Smooth muscle cell (in vitro differentiated cells): ENCODE data around the gene NAP1L4. TPM values are rescaled to one million over a fixed set of nuclear protein-coding genes. Genes with fewer than 3 reads are reported as not detected.
A peak's percentile ranks its signal among the peaks of the same experiment; 100 is the strongest.

ENCODE experiments used
- DNase-seq: peaks from one replicate; lab custom pipeline; 2025; ENCODE audit not compliant: unreplicated experiment; lab: John Stamatoyannopoulos, UW
- H2AFZ ChIP-seq: fragments of 200-600 bp; sonication (generic); 2 replicates; pipeline ENCODE4 v1.6.0; 2016; ENCODE audit warnings: antibody characterized with exemption, low read depth, mild to moderate bottlenecking
- H3F3A ChIP-seq: fragments of 200-600 bp; sonication (generic); 2 replicates; pipeline ENCODE4 v1.6.0; 2017; ENCODE audit warnings: antibody characterized with exemption, low read depth
- H3K27ac ChIP-seq: fragments of 200-600 bp; sonication (generic); 2 replicates; pipeline ENCODE4 v1.5.1; 2016; ENCODE audit warnings: low read depth, mild to moderate bottlenecking
- H3K27me3 ChIP-seq: fragments of 200-600 bp; sonication (generic); 2 replicates; pipeline ENCODE4 v1.6.1; 2016; ENCODE audit warnings: low read depth, mild to moderate bottlenecking
- H3K36me3 ChIP-seq: fragments of 200-600 bp; sonication (generic); 2 replicates; pipeline ENCODE4 v1.5.1; 2016; ENCODE audit warnings: low read depth
- H3K4me1 ChIP-seq: fragments of 200-600 bp; sonication (generic); 2 replicates; pipeline ENCODE4 v1.5.1; 2016; ENCODE audit warnings: low read depth
- H3K4me2 ChIP-seq: fragments of 200-600 bp; sonication (generic); 2 replicates; pipeline ENCODE4 v1.6.0; 2016; ENCODE audit warnings: mild to moderate bottlenecking
- H3K4me3 ChIP-seq: fragments of 200-600 bp; sonication (generic); 2 replicates; pipeline ENCODE4 v1.5.1; 2016; ENCODE audit warnings: mild to moderate bottlenecking
- H3K79me2 ChIP-seq: fragments of 200-600 bp; sonication (generic); 2 replicates; pipeline ENCODE4 v1.6.0; 2016; ENCODE audit warnings: low read depth, mild to moderate bottlenecking
- H3K9ac ChIP-seq: fragments of 200-600 bp; sonication (generic); 2 replicates; pipeline ENCODE4 v1.6.0; 2016; ENCODE audit warnings: low read depth
- H3K9me3 ChIP-seq: fragments of 200-600 bp; sonication (generic); replicated peaks from 2 replicates; pipeline ENCODE4 v1.5.1; 2016; ENCODE audit warnings: low read depth
- H4K20me1 ChIP-seq: fragments of 200-600 bp; sonication (generic); 2 replicates; pipeline ENCODE4 v1.6.0; 2016; ENCODE audit warnings: low read depth
- CTCF ChIP-seq: fragments of 200-600 bp; sonication (generic); IDR thresholded peaks from 2 replicates; pipeline ENCODE4 v1.5.1; 2017; ENCODE audit warnings: borderline replicate concordance, mild to moderate bottlenecking, antibody characterized with exemption; ENCODE audit not compliant: insufficient read depth, poor library complexity, severe bottlenecking
- WGBS: methylation state at CpG from one replicate; pipeline ENCODE4 v1.1.7; 2016; ENCODE audit warnings: low lambda C conversion rate; 5-methylcytosine and 5-hydroxymethylcytosine counted together
- polyA plus RNA-seq: library from polyadenylated mRNA; unstranded; fragments of >200 nt; fragmentation: Nextera tagmentation; extraction: Ambion mirVana; gene quantifications from 2 replicates; pipeline ENCODE4 v1.2.1, GENCODE V29; 2016
- total RNA-seq: library from RNA; depleted of rRNA; stranded (reverse); fragments of >200 nt; gene quantifications from 2 replicates; pipeline ENCODE4 v1.2.3, GENCODE V29; 2014

Gene NAP1L4
- total and polyA plus RNA-seq, 2 experiments from 2014 or later = 63.1 to 95.0 TPM

- Histone ChIP-seq H3K4me3 (no peak overlapping the region), H3F3A (peaks cover 3% of the 10 kb centered on the region), H3K27me3 (no peaks in the 10 kb centered on the region), H4K20me1 (peaks cover 28% of the 10 kb centered on the region), H3K9me3 (no peaks in the 10 kb centered on the region), H3K9ac (no peak overlapping the region), H3K79me2 (peaks cover 4% of the 10 kb centered on the region), H3K36me3 (peaks cover 10% of the 10 kb centered on the region), H3K4me2 (no peak overlapping the region), H3K27ac (peak overlapping the region; percentile 4), H3K4me1 (no peaks in the 10 kb centered on the region), H2AFZ (no peak overlapping the region)
- DNase-seq = no peak
- no peak for TF ChIP-seq CTCF
- WGBS = 92% methylated on average over 14 of the region's 14 CpGs
These were observed 30.3 kb upstream of the NAP1L4 start for GRCh38 chr11:3022300-3022967.

DNA sequence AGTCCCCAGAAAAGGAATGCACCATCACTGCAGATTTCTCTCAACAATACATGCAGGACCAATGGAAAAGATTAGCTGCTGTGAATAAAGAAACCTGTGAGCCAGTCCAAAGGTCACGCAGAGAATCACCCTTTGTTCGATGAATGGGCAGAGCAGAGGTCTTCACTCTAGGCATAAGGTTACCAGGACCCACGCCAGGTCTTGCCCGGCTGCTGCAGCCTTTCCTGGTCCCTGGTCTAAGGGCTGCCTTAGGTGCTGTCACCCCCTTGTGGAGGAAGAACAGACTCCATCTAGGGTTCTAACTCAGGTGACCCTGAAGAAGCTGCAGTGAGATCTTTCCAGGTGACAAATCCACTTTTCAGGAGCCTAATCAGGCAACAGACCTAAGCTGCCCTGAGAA is 29.0 kb upstream of the NAP1L4 start:
- Histone ChIP-seq H3K9ac (no peak overlapping the region), H3K27me3 (no peaks in the 10 kb centered on the region), H3K27ac (no peak overlapping the region), H3K9me3 (no peaks in the 10 kb centered on the region), H4K20me1 (peaks cover 28% of the 10 kb centered on the region), H3K79me2 (peaks cover 4% of the 10 kb centered on the region), H2AFZ (no peak overlapping the region), H3F3A (peaks cover 3% of the 10 kb centered on the region), H3K4me2 (no peak overlapping the region), H3K36me3 (peaks cover 14% of the 10 kb centered on the region), H3K4me1 (no peaks in the 10 kb centered on the region), H3K4me3 (no peak overlapping the region)
- DNase-seq = no peak
- TF ChIP-seq CTCF = peak; percentile 34
- 89% methylated on average over 4 of the region's 4 CpGs for WGBS

DNA sequence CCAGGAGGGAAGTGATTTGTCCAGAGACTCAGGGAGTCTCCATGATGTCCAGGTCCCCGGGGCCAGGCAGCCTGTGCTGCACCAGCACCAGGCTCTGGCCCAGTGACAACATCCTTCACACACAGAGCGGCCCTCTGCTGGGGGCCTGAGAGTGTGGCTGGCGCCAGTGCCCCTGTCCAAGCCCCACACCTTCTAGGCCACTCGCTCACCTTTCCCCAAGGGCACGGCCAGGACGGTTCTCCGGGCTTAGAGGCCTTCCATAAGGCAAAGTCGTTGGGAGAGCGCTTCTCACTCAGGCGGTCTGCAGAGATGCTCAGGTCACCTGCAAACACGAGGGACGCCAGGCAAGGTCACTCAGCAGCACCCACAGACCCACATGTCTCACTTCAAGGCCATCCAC is 27.9 kb upstream of the NAP1L4 start:
- Histone ChIP-seq H3K9me3 (no peaks in the 10 kb centered on the region), H3F3A (peaks cover 3% of the 10 kb centered on the region), H3K79me2 (peaks cover 4% of the 10 kb centered on the region), H3K9ac (no peak overlapping the region), H3K36me3 (peaks cover 14% of the 10 kb centered on the region), H3K27ac (no peak overlapping the region), H3K4me2 (no peak overlapping the region), H3K27me3 (no peaks in the 10 kb centered on the region), H3K4me3 (no peak overlapping the region), H4K20me1 (peaks cover 26% of the 10 kb centered on the region), H2AFZ (no peak overlapping the region), H3K4me1 (no peaks in the 10 kb centered on the region)
- TF ChIP-seq CTCF = no peak
- no peak for DNase-seq
- WGBS = 96% methylated on average over 12 of the region's 12 CpGs

DNA sequence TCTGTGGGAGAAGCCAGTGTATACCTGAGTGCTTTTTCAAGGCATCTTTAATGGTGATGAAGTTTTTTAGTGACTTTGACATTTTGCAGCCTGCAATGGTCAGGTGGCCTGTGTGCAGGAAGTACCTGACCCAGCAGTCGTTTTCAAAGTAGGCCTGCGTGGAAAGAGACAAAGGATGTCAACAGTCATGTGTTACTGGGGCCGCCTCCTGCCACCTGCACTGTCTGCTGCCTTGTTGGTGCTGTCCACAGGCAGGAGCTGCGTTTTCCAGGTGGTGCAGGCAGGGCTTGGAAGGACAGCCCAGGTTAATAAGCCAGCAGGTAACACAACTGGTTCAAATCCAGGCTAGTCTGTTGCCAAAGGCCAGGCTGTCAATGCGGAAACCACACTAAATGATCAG is 26.5 kb upstream of the NAP1L4 start:
- Histone ChIP-seq H3K4me2 (no peak overlapping the region), H3K9ac (no peak overlapping the region), H3K27ac (no peak overlapping the region), H3K9me3 (no peaks in the 10 kb centered on the region), H3K4me3 (no peak overlapping the region), H3K4me1 (no peaks in the 10 kb centered on the region), H3K79me2 (peaks cover 4% of the 10 kb centered on the region), H2AFZ (no peak overlapping the region), H3F3A (peaks cover 3% of the 10 kb centered on the region), H3K36me3 (peaks cover 14% of the 10 kb centered on the region), H4K20me1 (peaks cover 38% of the 10 kb centered on the region), H3K27me3 (no peaks in the 10 kb centered on the region)
- WGBS = 88% methylated on average over 5 of the region's 5 CpGs
- TF ChIP-seq CTCF = no peak
- no peak for DNase-seq
